BE2C (cell line): ENCODE measurements around the gene RBM20.

Experiments
- DNase-seq: peaks from one replicate; pipeline ENCODE4 v3.0.0-alpha.2; 2020
- H3K27me3 ChIP-seq: fragments of 250-450 bp; sonication (Bioruptor Pico); 2 replicates; pipeline ENCODE4 v1.5.1; 2020; ENCODE audit warnings: mild to moderate bottlenecking
- H3K36me3 ChIP-seq: fragments of 250-450 bp; sonication (Bioruptor Pico); 2 replicates; pipeline ENCODE4 v1.5.1; 2020; ENCODE audit warnings: mild to moderate bottlenecking
- H3K4me1 ChIP-seq: fragments of 250-450 bp; sonication (Bioruptor Pico); 2 replicates; pipeline ENCODE4 v1.5.1; 2020
- H3K4me3 ChIP-seq: 2 replicates; pipeline ENCODE4 v1.5.1; 2011; ENCODE audit warnings: low read depth, low read length
- H3K9me3 ChIP-seq: fragments of 250-450 bp; sonication (Bioruptor Pico); 2 replicates; pipeline ENCODE4 v1.5.1; 2020
- CTCF ChIP-seq: IDR thresholded peaks from 2 replicates; pipeline ENCODE4 v1.5.1; 2012; ENCODE audit warnings: mild to moderate bottlenecking, low read depth, low read length

The RBM20 gene

DNA sequence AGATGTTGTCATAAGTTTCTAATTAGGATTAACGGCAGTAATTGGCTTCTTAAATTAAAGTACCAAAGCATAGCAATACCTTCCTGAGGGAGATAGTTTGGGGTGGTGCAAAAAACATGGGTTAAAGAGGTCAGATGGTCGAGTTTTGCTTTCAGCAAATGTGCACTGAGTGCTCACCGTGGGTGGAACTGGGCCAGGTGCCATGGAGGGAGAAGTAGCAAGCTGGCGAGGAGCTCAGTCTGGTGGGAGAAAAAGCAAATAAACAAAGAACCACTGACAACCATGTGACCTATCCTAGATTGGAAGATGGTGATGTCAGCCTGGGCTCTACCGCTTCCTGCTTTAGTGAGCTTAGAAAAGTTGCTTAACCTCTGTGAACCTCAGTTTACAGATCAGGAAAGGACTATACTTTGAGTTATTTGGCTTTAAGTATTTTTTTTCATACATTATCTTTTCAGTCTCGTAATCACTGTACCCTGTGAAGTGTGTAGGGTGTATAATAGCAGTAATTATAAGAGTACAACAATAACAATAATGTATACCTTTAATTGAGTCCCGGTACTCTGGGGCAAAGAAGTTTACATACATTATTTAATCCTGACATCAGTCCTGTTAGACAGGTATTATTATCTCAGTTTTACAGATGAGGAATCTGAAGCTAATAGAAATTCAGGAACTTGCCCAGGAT lies 158.6 kb downstream of the RBM20 start:
- H3K4me3 ChIP-seq = no peak overlapping the region
- peak; percentile 56 for DNase-seq
- no peak for TF ChIP-seq CTCF

GRCh38 chr10:110803239-110803749 lies 159.2 kb downstream of the RBM20 start:
- H3K9me3 ChIP-seq = no peaks in the 10 kb centered on the region
- DNase-seq = no peak
- no peak for TF ChIP-seq CTCF
- peaks cover 59% of the 10 kb centered on the region for H3K36me3 ChIP-seq
- peaks cover 25% of the 10 kb centered on the region for H3K4me1 ChIP-seq
- H3K4me3 ChIP-seq = no peak overlapping the region
- H3K27me3 ChIP-seq = no peaks in the 10 kb centered on the region

More for the DNA sequence above, 158.6 kb downstream of the RBM20 start:
- H3K4me1 ChIP-seq = peaks cover 29% of the 10 kb centered on the region
- H3K27me3 ChIP-seq = no peaks in the 10 kb centered on the region
- no peaks in the 10 kb centered on the region for H3K9me3 ChIP-seq
- peaks cover 60% of the 10 kb centered on the region for H3K36me3 ChIP-seq

GRCh38 chr10:110803830-110804338 lies 159.7 kb downstream of the RBM20 start:
- DNase-seq = peak; percentile 57
- H3K9me3 ChIP-seq = no peaks in the 10 kb centered on the region
- H3K4me3 ChIP-seq = no peak overlapping the region
- peaks cover 25% of the 10 kb centered on the region for H3K4me1 ChIP-seq
- peaks cover 59% of the 10 kb centered on the region for H3K36me3 ChIP-seq
- TF ChIP-seq CTCF = peak; percentile 71
- H3K27me3 ChIP-seq = no peaks in the 10 kb centered on the region

GRCh38 chr10:110804376-110804775 lies 160.2 kb downstream of the RBM20 start:
- no peaks in the 10 kb centered on the region for H3K27me3 ChIP-seq
- no peak for TF ChIP-seq CTCF
- H3K4me3 ChIP-seq = no peak overlapping the region
- peaks cover 54% of the 10 kb centered on the region for H3K36me3 ChIP-seq
- no peak for DNase-seq
- no peaks in the 10 kb centered on the region for H3K9me3 ChIP-seq
- peaks cover 25% of the 10 kb centered on the region for H3K4me1 ChIP-seq

GRCh38 chr10:110805292-110805691 lies 161.2 kb downstream of the RBM20 start:
- Histone ChIP-seq H3K4me3 (no peak overlapping the region), H3K36me3 (peaks cover 52% of the 10 kb centered on the region), H3K9me3 (no peaks in the 10 kb centered on the region), H3K4me1 (peaks cover 25% of the 10 kb centered on the region), H3K27me3 (no peaks in the 10 kb centered on the region)
- DNase-seq = peak; percentile 43
- TF ChIP-seq CTCF = no peak

DNA sequence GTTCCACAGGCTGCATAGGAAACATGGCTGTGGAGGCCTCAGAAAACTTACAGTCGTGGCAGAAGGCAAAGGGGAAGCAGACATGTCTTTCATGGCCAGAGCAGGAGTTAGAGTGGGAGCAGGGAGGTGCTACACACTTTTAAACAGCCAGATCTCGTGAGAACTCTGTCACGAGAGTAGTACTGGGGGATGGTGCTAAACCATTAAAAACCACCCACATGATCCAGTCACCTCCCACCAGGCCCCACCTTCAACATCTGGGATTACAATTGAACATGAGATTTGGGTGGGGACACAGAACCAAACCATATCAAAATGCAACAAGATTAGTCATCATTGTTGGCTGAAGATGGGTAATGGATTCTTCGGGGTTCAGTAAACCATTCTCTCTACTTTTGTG lies 162.2 kb downstream of the RBM20 start:
- no peak overlapping the region for H3K4me3 ChIP-seq
- DNase-seq = no peak
- H3K9me3 ChIP-seq = no peaks in the 10 kb centered on the region
- H3K27me3 ChIP-seq = no peaks in the 10 kb centered on the region
- no peak for TF ChIP-seq CTCF
- peaks cover 25% of the 10 kb centered on the region for H3K4me1 ChIP-seq
- H3K36me3 ChIP-seq = peaks cover 42% of the 10 kb centered on the region
